Parathyroid adenoma (tissue), 2 donors: Measurements from ENCODE around the gene GPC3.

Experiments
- H2AFZ ChIP-seq: fragments of 300-600 bp; sonication (generic); one replicate; pipeline ENCODE4 v1.7.0; 2017; ENCODE audit warnings: antibody characterized with exemption, mild to moderate bottlenecking
- H3K27ac ChIP-seq: fragments of 300-600 bp; sonication (generic); one replicate; pipeline ENCODE4 v1.7.0; 2017
- H3K27me3 ChIP-seq: fragments of 300-600 bp; sonication (generic); one replicate; pipeline ENCODE4 v1.7.0; 2017; ENCODE audit warnings: low read length; ENCODE audit not compliant: control insufficient read depth, insufficient read depth
- H3K36me3 ChIP-seq: fragments of 300-600 bp; sonication (generic); one replicate; pipeline ENCODE4 v1.7.0; 2017; ENCODE audit warnings: low read length; ENCODE audit not compliant: control insufficient read depth, insufficient read depth
- H3K4me1 ChIP-seq: fragments of 300-600 bp; sonication (generic); one replicate; pipeline ENCODE4 v1.7.0; 2017; ENCODE audit warnings: control low read depth
- H3K4me2 ChIP-seq: fragments of 300-600 bp; sonication (generic); one replicate; pipeline ENCODE4 v1.7.0; 2017; ENCODE audit warnings: low read length
- H3K4me3 ChIP-seq: fragments of 300-600 bp; sonication (generic); one replicate; pipeline ENCODE4 v1.7.0; 2017; ENCODE audit warnings: low read depth, low read length
- H3K79me2 ChIP-seq: fragments of 300-600 bp; sonication (generic); one replicate; pipeline ENCODE4 v1.7.0; 2017; ENCODE audit warnings: control low read depth
- H3K9ac ChIP-seq: fragments of 300-600 bp; sonication (generic); one replicate; pipeline ENCODE4 v1.7.0; 2017; ENCODE audit warnings: mild to moderate bottlenecking
- H3K9me3 ChIP-seq: fragments of 300-600 bp; sonication (generic); one replicate; pipeline ENCODE4 v1.7.0; 2017; ENCODE audit warnings: low read length; ENCODE audit not compliant: control insufficient read depth
- CTCF ChIP-seq: fragments of 300-600 bp; sonication (generic); IDR thresholded peaks from one replicate; pipeline ENCODE4 v1.7.0; 2017; ENCODE audit warnings: antibody characterized with exemption, mild to moderate bottlenecking
- donor health status: primary hyperparathyroidism.

The GPC3 gene

GRCh38 chrX:133611676-133612075 is 373.7 kb downstream of the GPC3 start:
- Histone ChIP-seq H3K4me2 (no peak overlapping the region), H3K4me3 (no peak overlapping the region), H3K9me3 (no peaks in the 10 kb centered on the region), H3K79me2 (no peaks in the 10 kb centered on the region), H3K27me3 (no peaks in the 10 kb centered on the region), H3K9ac (no peak overlapping the region), H3K36me3 (no peaks in the 10 kb centered on the region), H3K27ac (no peak overlapping the region), H2AFZ (no peak overlapping the region), H3K4me1 (no peaks in the 10 kb centered on the region)
- no peak for TF ChIP-seq CTCF

- H3K9me3 ChIP-seq: no peaks in the 10 kb centered on the region
- H2AFZ ChIP-seq: no peak overlapping the region
- no peak for TF ChIP-seq CTCF
- H3K4me2 ChIP-seq: no peak overlapping the region
- H3K4me3 ChIP-seq: no peak overlapping the region
- H3K27ac ChIP-seq: no peak overlapping the region
- no peaks in the 10 kb centered on the region for H3K79me2 ChIP-seq
- no peak overlapping the region for H3K9ac ChIP-seq
- H3K27me3 ChIP-seq: no peaks in the 10 kb centered on the region
- no peaks in the 10 kb centered on the region for H3K36me3 ChIP-seq
- no peaks in the 10 kb centered on the region for H3K4me1 ChIP-seq
These were observed 375.3 kb downstream of the GPC3 start for GRCh38 chrX:133610056-133610455.

GRCh38 chrX:133609166-133609565 is 376.2 kb downstream of the GPC3 start:
- Histone ChIP-seq H3K27me3 (no peaks in the 10 kb centered on the region), H3K4me2 (no peak overlapping the region)

GRCh38 chrX:133608406-133608805 is 377.0 kb downstream of the GPC3 start:
- H3K27ac ChIP-seq: no peak overlapping the region
- no peak overlapping the region for H3K4me3 ChIP-seq
- no peak overlapping the region for H3K4me2 ChIP-seq
- no peaks in the 10 kb centered on the region for H3K27me3 ChIP-seq
- H3K9me3 ChIP-seq: no peaks in the 10 kb centered on the region
- H3K4me1 ChIP-seq: no peaks in the 10 kb centered on the region
- no peak overlapping the region for H3K9ac ChIP-seq
- no peak for TF ChIP-seq CTCF
- H2AFZ ChIP-seq: no peak overlapping the region
- no peaks in the 10 kb centered on the region for H3K79me2 ChIP-seq
- no peaks in the 10 kb centered on the region for H3K36me3 ChIP-seq

More at GRCh38 chrX:133609166-133609565, 376.2 kb downstream of the GPC3 start:
- no peak overlapping the region for H3K27ac ChIP-seq
- no peak overlapping the region for H2AFZ ChIP-seq
- H3K4me3 ChIP-seq: no peak overlapping the region
- no peaks in the 10 kb centered on the region for H3K9me3 ChIP-seq
- H3K4me1 ChIP-seq: no peaks in the 10 kb centered on the region
- no peak overlapping the region for H3K9ac ChIP-seq
- H3K79me2 ChIP-seq: no peaks in the 10 kb centered on the region
- TF ChIP-seq CTCF: no peak
- no peaks in the 10 kb centered on the region for H3K36me3 ChIP-seq

GRCh38 chrX:133607419-133608348 is 377.7 kb downstream of the GPC3 start:
- no peak overlapping the region for H3K27ac ChIP-seq
- TF ChIP-seq CTCF: no peak

More at GRCh38 chrX:133607419-133608348, 377.7 kb downstream of the GPC3 start:
- Histone ChIP-seq H3K4me2 (no peak overlapping the region), H3K36me3 (no peaks in the 10 kb centered on the region), H3K9ac (no peak overlapping the region), H3K27me3 (no peaks in the 10 kb centered on the region), H3K4me3 (no peak overlapping the region), H3K4me1 (no peaks in the 10 kb centered on the region), H2AFZ (no peak overlapping the region), H3K9me3 (no peaks in the 10 kb centered on the region), H3K79me2 (no peaks in the 10 kb centered on the region)
